ENCODE results near the gene PPP2R2C. TPM values are rescaled to one million over a fixed set of nuclear protein-coding genes. Genes with fewer than 3 reads are reported as not detected.

Gene PPP2R2C
- total RNA-seq, 3 donors from 2014 or later = 0.16 to 0.66 (median 0.44) TPM

- Histone ChIP-seq H3K36me3 (peaks cover 9% of the 10 kb centered on the region), H3K4me3 (no peak overlapping the region), H3K27ac (no peak overlapping the region), H3K9me3 (no peaks in the 10 kb centered on the region), H3K27me3 (no peaks in the 10 kb centered on the region), H3K4me1 (no peaks in the 10 kb centered on the region)
- intact Hi-C loops (cut with DNase I; ENCODE audit: low total_unique reads) = no loop called here
- TF ChIP-seq POLR2AphosphoS5 (IDR thresholded peaks at IDR 0.05) (no peak), CTCF (IDR thresholded peaks at IDR 0.05) (no peak), POLR2A (IDR thresholded peaks at IDR 0.05) (no peak)
- DNase-seq (ENCODE audit: low spot score in 2 of 2) = no peak
These were observed 182.2 kb downstream of the PPP2R2C start for GRCh38 chr4:6290256-6290655.

- H3K36me3 ChIP-seq = peaks cover 4% of the 10 kb centered on the region
- no peak for TF ChIP-seq POLR2AphosphoS5 (IDR thresholded peaks at IDR 0.05)
- TF ChIP-seq POLR2A (IDR thresholded peaks at IDR 0.05) = no peak
- no peak for TF ChIP-seq CTCF (IDR thresholded peaks at IDR 0.05)
- no peak overlapping the region for H3K4me3 ChIP-seq
- no peaks in the 10 kb centered on the region for H3K9me3 ChIP-seq
- intact Hi-C loops (cut with DNase I; ENCODE audit: low total_unique reads) = no loop called here
- H3K4me1 ChIP-seq = no peaks in the 10 kb centered on the region
- H3K27ac ChIP-seq = no peak overlapping the region
- DNase-seq (ENCODE audit: low spot score in 2 of 2) = no peak
- H3K27me3 ChIP-seq = no peaks in the 10 kb centered on the region
These were observed 183.5 kb downstream of the PPP2R2C start for GRCh38 chr4:6288871-6289270.

- Histone ChIP-seq H3K27me3 (no peaks in the 10 kb centered on the region), H3K27ac (no peak overlapping the region), H3K36me3 (peaks cover 4% of the 10 kb centered on the region), H3K9me3 (no peaks in the 10 kb centered on the region), H3K4me3 (no peak overlapping the region), H3K4me1 (no peaks in the 10 kb centered on the region)
- intact Hi-C loops (cut with DNase I; ENCODE audit: low total_unique reads) = no loop called here
- DNase-seq (ENCODE audit: low spot score in 2 of 2) = no peak
- TF ChIP-seq POLR2A (IDR thresholded peaks at IDR 0.05) = no peak
- no peak for TF ChIP-seq POLR2AphosphoS5 (IDR thresholded peaks at IDR 0.05)
- TF ChIP-seq CTCF (IDR thresholded peaks at IDR 0.05) = no peak
These were observed 184.1 kb downstream of the PPP2R2C start for GRCh38 chr4:6288342-6288741.

- DNase-seq (ENCODE audit: low spot score in 2 of 2) = no peak
- intact Hi-C loops (cut with DNase I; ENCODE audit: low total_unique reads) = no loop called here
- Histone ChIP-seq H3K4me1 (no peaks in the 10 kb centered on the region), H3K27me3 (no peaks in the 10 kb centered on the region), H3K4me3 (no peak overlapping the region), H3K9me3 (no peaks in the 10 kb centered on the region), H3K27ac (no peak overlapping the region), H3K36me3 (peaks cover 4% of the 10 kb centered on the region)
- TF ChIP-seq POLR2AphosphoS5 (IDR thresholded peaks at IDR 0.05) (no peak), CTCF (IDR thresholded peaks at IDR 0.05) (no peak), POLR2A (IDR thresholded peaks at IDR 0.05) (no peak)
These were observed 185.2 kb downstream of the PPP2R2C start for GRCh38 chr4:6287017-6287788.

GRCh38 chr4:6283282-6283681 is 189.1 kb downstream of the PPP2R2C start:
- no peaks in the 10 kb centered on the region for H3K9me3 ChIP-seq
- no peaks in the 10 kb centered on the region for H3K27me3 ChIP-seq
- DNase-seq (ENCODE audit: low spot score in 2 of 2) = no peak
- H3K4me1 ChIP-seq = no peaks in the 10 kb centered on the region
- H3K27ac ChIP-seq = no peak overlapping the region
- intact Hi-C loops (cut with DNase I; ENCODE audit: low total_unique reads) = no loop called here
- no peaks in the 10 kb centered on the region for H3K36me3 ChIP-seq
- no peak for TF ChIP-seq CTCF (IDR thresholded peaks at IDR 0.05)
- no peak for TF ChIP-seq POLR2AphosphoS5 (IDR thresholded peaks at IDR 0.05)
- TF ChIP-seq POLR2A (IDR thresholded peaks at IDR 0.05) = no peak
- no peak overlapping the region for H3K4me3 ChIP-seq
